T-cell (primary cell): Measurements from ENCODE around the gene CDC6. TPM values are rescaled to one million over a fixed set of nuclear protein-coding genes. Genes with fewer than 3 reads are reported as not detected.

Source experiments
- ATAC-seq, 4 experiments: fragments of 200-7000 bp in 3 of 4; fragments of 150-1000 bp in 1 of 4; cut with Tn5 transposase; replicated peaks in 1 of 4; 1 replicate in 3 of 4; 2 replicates in 1 of 4; pipeline ENCODE4 v1.10.0; 2021; ENCODE audit warnings: moderate library complexity in 3 of 4, mild to moderate bottlenecking in 2 of 4, moderate number of reproducible peaks in 1 of 4
- CTCF ChIA-PET, 2 donors: fragments of 300-600 bp; sonication (Branson Sonifier 250); formaldehyde crosslinking; loops; one replicate each; lab custom pipeline; 2022; ENCODE audit warnings: antibody characterized with exemption in 2 of 2; lab: Charles Lee
- POLR2A ChIA-PET, 2 donors: fragments of 300-600 bp; sonication (Branson Sonifier 250); formaldehyde crosslinking; loops; one replicate each; lab custom pipeline; 2022; ENCODE audit warnings: antibody characterized with exemption in 2 of 2; lab: Charles Lee
- DNase-seq, 35 experiments: peaks; one replicate each; pipeline versions ENCODE4 v3.0.0 to v3.0.0-alpha.2; 2013 to 2023
- H3K27ac ChIP-seq: one replicate; pipeline ENCODE4 v1.5.1; 2013; ENCODE audit warnings: low read length
- H3K27me3 ChIP-seq, 2 experiments: replicated peaks in 1 of 2; 1 replicate in 1 of 2; 2 replicates in 1 of 2; pipeline versions ENCODE4 v1.6.1 to v1.7.0; 2013; ENCODE audit warnings: low read length in 1 of 2, mixed read lengths in 1 of 2; ENCODE audit not compliant: control insufficient read depth in 2 of 2, insufficient read depth in 2 of 2; ENCODE audit errors: extremely low read depth in 1 of 2
- H3K36me3 ChIP-seq, 2 donors: 1 replicate in 1 of 2; 2 replicates in 1 of 2; pipeline versions ENCODE4 v1.6.1 to v1.7.0; 2013; ENCODE audit warnings: low read length in 1 of 2; ENCODE audit not compliant: control insufficient read depth in 2 of 2, insufficient read depth in 1 of 2; ENCODE audit errors: extremely low read depth in 1 of 2
- H3K4me1 ChIP-seq, 2 experiments: 1 replicate in 1 of 2; 2 replicates in 1 of 2; pipeline versions ENCODE4 v1.6.1 to v1.7.0; 2013; ENCODE audit warnings: low read length in 2 of 2, mixed read lengths in 1 of 2; ENCODE audit not compliant: insufficient read depth in 2 of 2, control insufficient read depth in 1 of 2; ENCODE audit errors: extremely low read depth in 1 of 2
- H3K4me3 ChIP-seq, 2 donors: 1 replicate in 1 of 2; 2 replicates in 1 of 2; pipeline versions ENCODE4 v1.5.1 to v1.7.0; 2013; ENCODE audit warnings: mild to moderate bottlenecking in 2 of 2, low read length in 1 of 2, moderate library complexity in 1 of 2; ENCODE audit not compliant: control insufficient read depth in 1 of 2; ENCODE audit errors: extremely low read depth in 1 of 2
- H3K9me3 ChIP-seq: 2 replicates; pipeline ENCODE4 v1.7.0; 2013
- H3K27ac Mint-ChIP-seq, 2 donors: one replicate each; pipeline ENCODE4 v1.8.0; 2020 to 2021; ENCODE audit warnings: mild to moderate bottlenecking in 2 of 2, mixed read lengths in 2 of 2
- H3K27me3 Mint-ChIP-seq, 2 donors: one replicate each; pipeline ENCODE4 v1.8.0; 2021 to 2022; ENCODE audit warnings: mixed read lengths in 2 of 2
- H3K36me3 Mint-ChIP-seq: one replicate; pipeline ENCODE4 v1.8.0; 2021; ENCODE audit warnings: mixed read lengths
- H3K4me1 Mint-ChIP-seq, 3 donors: one replicate each; pipeline ENCODE4 v1.8.0; 2020 to 2022; ENCODE audit warnings: mixed read lengths in 3 of 3, mild to moderate bottlenecking in 1 of 3
- H3K4me3 Mint-ChIP-seq, 3 donors: one replicate each; pipeline ENCODE4 v1.8.0; 2020 to 2022; ENCODE audit warnings: mild to moderate bottlenecking in 3 of 3, mixed read lengths in 3 of 3, moderate library complexity in 3 of 3
- H3K9me3 Mint-ChIP-seq, 3 donors: one replicate each; pipeline ENCODE4 v1.8.0; 2020 to 2022; ENCODE audit warnings: mixed read lengths in 3 of 3
- WGBS: methylation state at CpG from one replicate; pipeline ENCODE4 v1.1.5; 2013; ENCODE audit warnings: missing lambda C conversion rate; ENCODE audit not compliant: insufficient coverage; 5-methylcytosine and 5-hydroxymethylcytosine counted together
- total RNA-seq, 35 experiments: library from RNA in 6 of 35; stranded (reverse) in 6 of 35; fragments of 120-200 nt in 1 of 35; gene quantifications; one replicate each; pipeline versions ENCODE4 v1.2.1 to v1.2.4 and lab custom pipeline; 2013 to 2026

Gene CDC6
- total RNA-seq, 5 donors from 2014 or later (not counting 1 experiment from before 2014, with no cell fraction given): 1.3 to 3.2 (median 2.1) TPM

DNA sequence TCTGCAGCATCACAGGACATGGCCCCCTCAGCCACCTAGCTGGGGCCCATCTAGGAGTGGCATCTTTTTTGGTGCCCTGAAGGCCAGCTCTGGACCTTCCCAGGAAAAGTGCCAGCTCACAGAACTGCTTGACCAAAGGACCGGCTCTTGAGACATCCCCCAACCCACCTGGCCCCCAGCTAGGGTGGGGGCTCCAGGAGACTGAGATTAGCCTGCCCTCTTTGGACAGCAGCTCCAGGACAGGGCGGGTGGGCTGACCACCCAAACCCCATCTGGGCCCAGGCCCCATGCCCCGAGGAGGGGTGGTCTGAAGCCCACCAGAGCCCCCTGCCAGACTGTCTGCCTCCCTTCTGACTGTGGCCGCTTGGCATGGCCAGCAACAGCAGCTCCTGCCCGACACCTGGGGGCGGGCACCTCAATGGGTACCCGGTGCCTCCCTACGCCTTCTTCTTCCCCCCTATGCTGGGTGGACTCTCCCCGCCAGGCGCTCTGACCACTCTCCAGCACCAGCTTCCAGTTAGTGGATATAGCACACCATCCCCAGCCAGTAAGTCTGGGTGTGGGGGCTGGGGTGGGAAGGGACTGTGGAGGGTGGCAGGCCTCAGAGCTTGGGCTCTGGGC is 43.3 kb downstream of the CDC6 start:
- no peaks in the 10 kb centered on the region for H3K27me3 Mint-ChIP-seq
- no peak overlapping the region for H3K4me3 ChIP-seq
- H3K27ac ChIP-seq: peak overlapping the region; percentile 30
- no peaks in the 10 kb centered on the region for H3K9me3 Mint-ChIP-seq
- peaks cover 9 to 24% of the 10 kb centered on the region in 2 donors for H3K36me3 ChIP-seq
- CTCF ChIA-PET: interaction anchor here (0.6 to 0.9 kb wide), 3 partner anchors 9 to 72 kb away, joined by 3 to 4 read pairs (median 3); no protein-coding TSS in a partner anchor
- 91% methylated on average over 4 of the region's 10 CpGs for WGBS
- peaks cover 81 to 90% (median 88%) of the 10 kb centered on the region in 3 donors for H3K4me1 Mint-ChIP-seq
- POLR2A ChIA-PET: interaction anchor here (0.6 to 1.5 kb wide), 2 partner anchors 12 kb away, joined by 3 read pairs; no protein-coding TSS in a partner anchor
- no peak for ATAC-seq
- DNase-seq: no peak
- peaks cover 22% of the 10 kb centered on the region for H3K36me3 Mint-ChIP-seq
- H3K4me1 ChIP-seq: peaks cover 64 to 93% of the 10 kb centered on the region in 2 experiments
- H3K27me3 ChIP-seq: no peaks in the 10 kb centered on the region
- H3K9me3 ChIP-seq: no peaks in the 10 kb centered on the region
- peak overlapping the region; percentile 21 to 62 (median 35) for H3K4me3 Mint-ChIP-seq
- H3K27ac Mint-ChIP-seq: peak overlapping the region; percentile 83 to 99

DNA sequence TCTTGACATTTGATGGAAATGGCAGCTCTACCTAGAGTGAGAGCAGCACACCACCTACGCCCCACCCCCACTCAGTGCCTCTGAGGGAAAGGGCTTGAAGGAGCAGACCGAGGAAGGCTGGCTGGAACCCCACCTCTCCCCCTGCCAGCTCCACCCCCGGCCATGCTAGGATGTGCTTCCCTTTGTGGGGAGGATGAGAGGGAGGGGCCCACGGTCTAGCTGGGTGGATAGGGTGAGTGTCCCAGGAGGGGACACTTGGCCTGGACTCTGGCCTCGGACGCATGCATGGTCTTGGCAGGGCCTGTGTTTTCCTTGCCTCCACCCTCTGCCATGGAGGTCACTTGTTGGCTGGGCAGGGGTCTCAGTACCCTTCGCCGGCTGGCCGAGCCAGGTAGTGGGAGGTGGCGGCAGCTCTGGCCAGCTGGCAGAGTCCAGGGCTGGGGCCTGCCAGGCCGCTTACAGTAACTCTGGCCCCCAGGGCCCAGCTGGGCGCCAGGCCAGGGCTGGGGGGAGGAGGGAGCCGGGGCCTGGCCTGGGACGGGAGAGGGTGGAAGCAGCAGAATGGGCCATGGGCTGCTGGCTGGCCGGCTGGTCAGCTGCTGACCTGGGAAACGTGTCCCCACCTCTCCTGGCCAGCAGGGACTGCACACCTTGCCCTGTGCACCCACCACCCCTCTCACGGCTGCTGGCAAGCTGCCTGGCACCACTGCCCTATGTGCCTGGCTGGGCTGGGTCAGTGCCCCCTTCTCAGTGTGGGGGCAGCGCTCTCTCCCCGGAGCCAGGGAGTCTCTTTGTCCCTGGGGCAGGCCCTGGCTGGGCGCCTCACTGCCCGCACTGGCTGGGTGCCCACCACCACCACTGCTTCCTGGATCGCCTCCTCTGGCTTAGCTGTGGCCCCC is 44.3 kb downstream of the CDC6 start:
- peak overlapping the region; percentile 83 to 99 for H3K27ac Mint-ChIP-seq

DNA sequence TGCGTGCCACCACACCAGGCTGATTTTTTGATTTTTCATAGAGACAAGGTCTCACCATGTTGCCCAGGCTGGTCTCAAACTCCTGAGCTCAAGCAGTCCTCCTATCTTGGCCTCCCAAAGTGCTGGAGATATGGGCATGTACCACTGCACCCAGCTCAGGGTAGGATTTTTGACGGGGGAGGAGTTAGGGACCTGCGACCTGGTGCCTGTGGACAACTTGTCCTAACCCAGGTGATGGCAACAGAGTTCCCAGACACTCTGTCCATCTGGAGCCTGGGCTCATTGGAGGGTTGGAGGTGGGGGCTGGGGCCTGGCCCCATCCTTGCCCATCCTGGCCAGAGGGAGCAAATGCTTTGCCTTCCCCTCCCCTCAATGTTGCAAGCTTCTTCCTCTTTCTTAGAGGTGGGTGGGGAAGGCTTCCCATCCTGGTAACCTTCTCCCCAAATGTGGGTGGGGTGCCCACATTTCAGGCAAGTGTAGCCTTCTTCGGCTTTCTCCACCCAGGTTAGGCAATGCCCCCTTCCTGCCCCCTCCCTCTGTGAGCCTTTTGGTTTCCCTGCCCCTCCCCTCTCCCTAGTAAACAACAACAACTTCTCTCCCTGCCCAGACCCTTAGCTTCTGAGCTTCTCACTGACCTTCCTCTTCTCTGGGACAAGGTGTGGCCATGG is 46.2 kb downstream of the CDC6 start:
- POLR2A ChIA-PET: interaction anchor here in 1 of 2 donors (0.6 kb wide), 1 partner anchor 37 kb away, joined by 3 read pairs; no protein-coding TSS in a partner anchor
- peaks cover 18% of the 10 kb centered on the region for H3K36me3 Mint-ChIP-seq

More for the DNA sequence above, 44.3 kb downstream of the CDC6 start:
- Histone ChIP-seq H3K27ac (no peak overlapping the region), H3K9me3 (no peaks in the 10 kb centered on the region), H3K36me3 (peaks cover 9 to 26% of the 10 kb centered on the region in 2 donors), H3K4me1 (peaks cover 60 to 88% of the 10 kb centered on the region in 2 experiments), H3K4me3 (no peak overlapping the region), H3K27me3 (no peaks in the 10 kb centered on the region)
- H3K27me3 Mint-ChIP-seq: no peaks in the 10 kb centered on the region
- peaks cover 22% of the 10 kb centered on the region for H3K36me3 Mint-ChIP-seq
- CTCF ChIA-PET: no interaction called here
- H3K4me3 Mint-ChIP-seq: peak overlapping the region in 2 of 3 donors; percentile 15 to 62
- POLR2A ChIA-PET: interaction anchor here in 1 of 2 donors (1.5 kb wide), 1 partner anchor 13 kb away, joined by 3 read pairs; no protein-coding TSS in a partner anchor
- H3K4me1 Mint-ChIP-seq: peaks cover 74 to 83% (median 82%) of the 10 kb centered on the region in 3 donors
- ATAC-seq (peak in 1 of 4 experiments; percentile 8), DNase-seq (no peak)
- no peaks in the 10 kb centered on the region for H3K9me3 Mint-ChIP-seq
- 94% methylated on average over 15 of the region's 22 CpGs for WGBS

DNA sequence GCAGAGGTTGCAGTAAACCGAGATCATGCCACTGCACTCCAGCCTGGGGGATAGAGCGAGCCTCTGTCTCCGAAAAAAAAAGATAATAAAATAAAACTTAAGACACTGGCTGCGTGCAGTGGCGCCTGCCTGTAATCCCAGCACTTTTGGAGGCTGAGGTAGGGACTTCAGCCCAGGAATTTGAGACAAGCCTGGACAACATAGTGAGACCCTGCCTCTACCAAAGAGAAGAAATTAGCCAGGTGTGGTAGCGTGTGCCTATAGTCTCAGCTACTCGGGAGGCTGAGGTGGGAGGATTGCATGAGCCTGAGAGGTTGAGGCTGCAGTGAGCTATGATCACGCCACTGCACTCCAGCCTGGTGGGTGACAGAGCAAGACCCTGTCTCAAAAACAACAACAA is 47.9 kb downstream of the CDC6 start:
- no peak overlapping the region for H3K27ac ChIP-seq
- Mint-ChIP-seq H3K36me3 (peaks cover 28% of the 10 kb centered on the region), H3K4me3 (no peak overlapping the region), H3K9me3 (no peaks in the 10 kb centered on the region), H3K27ac (peak overlapping the region in 1 of 2 donors; percentile 36), H3K4me1 (peaks cover 72 to 80% (median 79%) of the 10 kb centered on the region in 3 donors), H3K27me3 (no peaks in the 10 kb centered on the region)
- DNase-seq: no peak
- H3K9me3 ChIP-seq: no peaks in the 10 kb centered on the region
- no peak for ATAC-seq
- H3K36me3 ChIP-seq: peaks cover 14 to 30% of the 10 kb centered on the region in 2 donors
- no peak overlapping the region for H3K4me3 ChIP-seq
- peaks cover 52 to 88% of the 10 kb centered on the region in 2 experiments for H3K4me1 ChIP-seq
- 94% methylated on average over 6 of the region's 8 CpGs for WGBS
- ChIA-PET POLR2A (no interaction called here), CTCF (no interaction called here)
- H3K27me3 ChIP-seq: no peaks in the 10 kb centered on the region

More for the DNA sequence above, 46.2 kb downstream of the CDC6 start:
- Mint-ChIP-seq H3K27me3 (no peaks in the 10 kb centered on the region), H3K4me3 (peak overlapping the region in 2 of 3 donors; percentile 24 to 52), H3K27ac (peak overlapping the region; percentile 87 to 90), H3K4me1 (peaks cover 71 to 80% (median 79%) of the 10 kb centered on the region in 3 donors), H3K9me3 (no peaks in the 10 kb centered on the region)
- Histone ChIP-seq H3K4me3 (no peak overlapping the region), H3K4me1 (peaks cover 57 to 91% of the 10 kb centered on the region in 2 experiments), H3K36me3 (peaks cover 14 to 27% of the 10 kb centered on the region in 2 donors), H3K27ac (peak overlapping the region; percentile 24), H3K9me3 (no peaks in the 10 kb centered on the region), H3K27me3 (no peaks in the 10 kb centered on the region)
- DNase-seq (no peak), ATAC-seq (no peak)
- CTCF ChIA-PET: no interaction called here
- 87% methylated on average over 3 of the region's 4 CpGs for WGBS

DNA sequence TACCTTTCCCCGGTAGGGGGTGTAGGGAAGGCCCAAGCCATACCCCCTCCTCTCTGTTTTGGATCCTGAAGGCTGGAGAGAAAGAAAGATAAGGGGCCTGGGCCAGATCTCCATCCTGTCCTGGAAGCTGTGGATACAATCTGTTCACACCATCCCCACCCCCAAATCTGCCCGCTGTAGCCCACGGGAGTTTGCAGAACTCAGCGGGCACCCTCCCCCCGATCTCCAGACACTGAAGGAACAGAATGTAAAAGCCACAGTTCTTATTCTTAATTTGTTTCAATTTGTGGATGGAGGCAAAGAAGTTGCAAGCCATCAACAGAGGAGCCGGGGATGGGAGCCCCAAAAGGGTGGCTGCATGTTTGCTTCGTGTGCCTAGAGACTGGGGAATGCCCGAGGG is 49.7 kb downstream of the CDC6 start:
- no peak for DNase-seq
- CTCF ChIA-PET: no interaction called here
- Histone ChIP-seq H3K27ac (peak overlapping the region; percentile 15), H3K9me3 (no peaks in the 10 kb centered on the region), H3K4me3 (no peak overlapping the region), H3K27me3 (no peaks in the 10 kb centered on the region), H3K36me3 (peaks cover 9 to 14% of the 10 kb centered on the region in 2 donors), H3K4me1 (peaks cover 46 to 86% of the 10 kb centered on the region in 2 experiments)
- Mint-ChIP-seq H3K9me3 (no peaks in the 10 kb centered on the region), H3K27ac (peak overlapping the region; percentile 78 to 82), H3K4me1 (peaks cover 66 to 74% (median 72%) of the 10 kb centered on the region in 3 donors), H3K36me3 (peaks cover 19% of the 10 kb centered on the region), H3K27me3 (no peaks in the 10 kb centered on the region), H3K4me3 (no peak overlapping the region)
- no peak for ATAC-seq
- 100% methylated on average over 1 of the region's 8 CpGs for WGBS
- POLR2A ChIA-PET: no interaction called here
